GM19397 (cell line): ENCODE measurements around the gene TMEM63B.
"Not testable (repeated sequence)": the region's sequence is repeated elsewhere in the genome, so short reads cannot be mapped to it uniquely, and the experiment has no call there.

ENCODE experiments used
- ATAC-seq: cut with Tn5 transposase; IDR thresholded peaks from one replicate; pipeline ENCODE4 v1.9.1; 2021; ENCODE audit warnings: mild to moderate bottlenecking, moderate library complexity; ENCODE audit not compliant: unreplicated experiment

Gene TMEM63B

DNA sequence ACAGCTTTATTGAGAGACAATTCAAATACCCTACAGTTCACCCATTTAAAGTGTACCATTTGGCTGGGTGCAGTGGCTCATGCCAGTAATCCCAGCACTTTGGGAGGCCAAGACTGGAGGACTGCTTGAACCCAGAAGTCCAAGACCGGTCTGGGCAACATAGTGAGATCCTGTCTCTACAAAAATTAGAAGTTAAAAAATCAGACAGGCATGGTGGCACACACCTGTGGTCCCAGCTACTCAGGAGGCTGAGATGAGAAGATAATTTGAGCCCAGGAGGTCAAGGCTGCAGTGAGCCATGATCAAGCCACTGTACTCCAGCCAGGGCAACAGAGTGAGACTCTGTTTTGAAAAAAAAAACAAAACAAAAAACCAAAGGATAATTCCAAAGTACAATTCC is 40.2 kb downstream of the TMEM63B start:
- no peak for ATAC-seq

- no peak for ATAC-seq
Observed at GRCh38 chr6:44169154-44169553, 41.8 kb downstream of the TMEM63B start.

GRCh38 chr6:44169886-44170570 is 42.7 kb downstream of the TMEM63B start:
- ATAC-seq = no peak

DNA sequence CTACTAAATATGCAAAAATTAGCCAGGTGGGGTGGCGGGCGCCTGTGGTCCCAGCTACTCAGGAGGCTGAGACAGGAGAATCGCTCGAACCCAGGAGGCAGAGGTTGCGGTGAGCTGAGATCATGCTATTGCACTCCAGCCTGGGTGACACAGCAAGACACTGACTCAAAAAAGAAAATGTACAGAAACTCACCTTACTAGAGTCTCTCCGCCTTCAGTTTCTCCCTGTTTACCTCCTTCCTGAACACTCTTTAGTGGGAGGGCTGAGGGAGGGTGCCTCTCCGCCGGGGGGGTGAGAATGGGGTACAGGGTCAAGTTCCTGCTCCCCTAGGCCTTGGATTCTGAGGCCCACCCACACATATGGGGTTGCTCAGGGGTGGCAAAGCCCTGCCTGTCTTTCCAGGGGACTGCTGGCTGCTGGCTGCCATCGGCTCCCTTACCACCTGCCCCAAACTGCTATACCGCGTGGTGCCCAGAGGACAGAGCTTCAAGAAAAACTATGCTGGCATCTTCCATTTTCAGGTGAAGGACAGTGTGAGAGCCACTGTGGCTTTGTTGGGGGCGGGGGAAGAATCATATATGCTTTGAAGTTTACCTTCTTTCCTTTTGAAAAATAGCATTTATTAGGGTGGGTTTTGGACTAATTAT is 44.7 kb downstream of the TMEM63B start:
- ATAC-seq = no peak

DNA sequence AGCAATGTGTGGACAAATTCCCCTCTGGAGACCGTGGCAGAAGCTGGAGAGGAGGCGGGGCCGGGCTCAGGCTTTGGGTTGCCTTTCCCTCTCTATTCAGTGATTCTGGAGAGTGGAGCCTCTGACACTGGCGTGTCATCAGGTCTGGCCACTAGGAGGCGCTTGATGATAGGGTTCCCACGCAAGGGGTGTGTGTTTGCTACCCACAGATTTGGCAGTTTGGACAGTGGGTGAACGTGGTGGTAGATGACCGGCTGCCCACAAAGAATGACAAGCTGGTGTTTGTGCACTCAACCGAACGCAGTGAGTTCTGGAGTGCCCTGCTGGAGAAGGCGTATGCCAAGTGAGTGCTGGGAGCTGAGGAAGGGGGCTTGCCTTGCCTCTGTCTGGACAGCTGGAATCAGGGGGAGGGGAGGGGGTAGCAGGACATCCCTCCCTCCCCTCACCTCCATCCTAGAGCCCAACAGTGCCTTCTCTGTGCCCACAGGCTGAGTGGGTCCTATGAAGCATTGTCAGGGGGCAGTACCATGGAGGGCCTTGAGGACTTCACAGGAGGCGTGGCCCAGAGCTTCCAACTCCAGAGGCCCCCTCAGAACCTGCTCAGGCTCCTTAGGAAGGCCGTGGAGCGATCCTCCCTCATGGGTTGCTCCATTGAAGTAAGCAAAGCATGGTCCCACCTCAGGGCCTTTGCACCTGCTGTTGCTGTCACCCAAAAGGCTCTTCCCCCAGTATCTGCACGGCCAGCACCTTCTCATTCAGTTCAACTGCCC is 45.6 kb downstream of the TMEM63B start:
- peak; percentile 64 for ATAC-seq

- no peak for ATAC-seq
Observed at GRCh38 chr6:44176130-44176761, 48.9 kb downstream of the TMEM63B start.

- no peak for ATAC-seq
Observed at GRCh38 chr6:44176762-44177509, 49.6 kb downstream of the TMEM63B start.

DNA sequence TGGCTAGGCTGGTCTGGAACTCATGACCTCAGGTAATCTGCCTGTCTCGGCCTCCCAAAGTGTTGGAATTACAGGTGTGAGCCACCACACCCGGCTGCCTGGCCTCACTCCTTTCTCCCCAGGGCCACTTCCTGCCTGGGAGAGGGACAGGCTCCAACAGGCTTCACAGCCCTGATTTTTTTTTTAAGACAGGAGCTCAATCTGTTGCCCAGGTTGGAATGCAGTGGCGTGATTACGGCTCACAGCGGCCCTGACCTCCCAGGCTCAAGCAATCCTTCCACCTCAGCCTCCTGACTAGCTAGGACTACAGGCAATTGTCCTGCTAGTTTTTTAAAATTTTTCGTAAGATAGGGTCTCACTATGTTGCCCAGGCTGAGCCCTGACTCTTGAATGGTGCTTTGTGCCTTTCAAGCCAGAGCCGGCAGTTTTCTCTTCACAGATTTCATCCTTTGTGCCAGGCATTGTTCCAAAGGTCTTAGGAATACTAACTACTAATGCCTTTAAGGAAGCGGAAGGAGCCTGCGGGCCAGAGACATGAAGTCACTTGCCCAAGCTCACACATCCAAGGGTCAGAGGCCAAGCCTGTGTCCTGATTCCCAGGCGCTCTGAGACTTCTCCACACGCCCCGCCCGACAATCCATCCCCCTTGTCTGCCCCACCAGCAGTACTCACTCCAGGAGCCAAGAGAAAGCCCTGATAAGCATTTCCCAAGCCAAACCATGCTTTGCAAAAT is 50.5 kb downstream of the TMEM63B start:
- no peak for ATAC-seq

DNA sequence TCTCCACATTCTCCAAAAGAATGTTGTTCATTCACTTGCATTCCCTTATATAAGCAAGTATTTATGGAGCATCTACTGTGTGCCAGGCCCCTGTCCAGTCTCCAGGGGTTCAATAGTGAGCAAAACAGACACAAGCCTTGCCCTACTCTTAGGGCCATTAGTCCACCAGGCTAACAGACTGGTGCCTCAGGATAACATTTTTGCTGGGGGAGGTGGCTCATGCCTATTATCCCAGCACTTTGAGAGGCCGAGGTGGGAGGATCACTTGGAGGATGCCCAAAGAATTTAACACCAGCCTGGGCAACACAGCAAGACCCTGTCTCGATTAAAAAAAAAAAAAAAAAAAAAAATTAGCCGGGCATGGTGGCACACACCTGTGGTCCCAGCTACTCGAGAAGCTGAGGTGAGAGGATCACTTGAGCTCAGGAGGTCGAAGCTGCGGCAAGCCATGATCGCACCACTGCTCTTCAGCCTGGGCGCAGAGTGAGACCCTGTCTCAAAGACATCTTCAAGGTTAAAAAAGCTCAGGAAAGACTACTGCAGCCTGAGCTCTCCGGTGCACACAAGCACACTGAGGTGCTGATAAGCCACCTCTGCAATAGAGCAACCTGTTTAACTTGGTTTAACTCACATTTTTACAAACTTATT is 51.2 kb downstream of the TMEM63B start:
- ATAC-seq = no peak

GRCh38 chr6:44179072-44179536 is 51.8 kb downstream of the TMEM63B start:
- no peak for ATAC-seq

DNA sequence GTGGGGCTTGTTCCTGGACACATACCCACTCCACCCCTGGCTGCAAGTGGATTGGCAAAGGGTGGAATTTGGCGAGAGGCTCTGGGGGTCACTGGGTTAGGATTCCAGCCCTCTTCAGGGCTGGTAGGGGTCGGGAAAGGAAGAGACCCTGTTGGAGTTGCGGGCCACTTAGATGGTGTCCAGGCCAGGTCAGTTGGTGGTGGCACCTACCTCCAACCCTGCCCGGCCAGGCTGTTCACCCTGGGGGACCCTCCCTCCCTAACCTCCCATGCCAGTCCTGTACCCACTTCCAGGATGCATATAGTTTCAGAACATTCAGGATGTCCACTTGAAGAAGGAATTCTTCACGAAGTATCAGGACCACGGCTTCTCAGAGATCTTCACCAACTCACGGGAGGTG is 52.3 kb downstream of the TMEM63B start:
- ATAC-seq = no peak

DNA sequence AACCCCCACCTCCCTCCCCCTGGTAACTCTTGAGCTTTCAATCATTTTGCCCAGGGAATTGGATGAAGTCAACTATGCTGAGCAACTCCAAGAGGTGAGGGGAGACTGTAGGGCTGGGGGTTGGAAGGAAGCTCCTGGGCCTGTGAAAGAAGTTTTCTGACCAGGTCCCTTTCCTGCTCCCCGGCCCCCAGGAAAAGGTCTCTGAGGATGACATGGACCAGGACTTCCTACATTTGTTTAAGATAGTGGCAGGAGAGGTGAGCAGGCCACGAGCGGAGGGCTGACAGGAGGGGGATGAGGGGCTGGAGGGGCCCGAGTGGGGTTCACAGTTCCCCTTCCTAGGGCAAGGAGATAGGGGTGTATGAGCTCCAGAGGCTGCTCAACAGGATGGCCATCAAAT is 53.1 kb downstream of the TMEM63B start:
- ATAC-seq = no peak

- ATAC-seq = no peak
Observed at GRCh38 chr6:44180886-44181285, 53.5 kb downstream of the TMEM63B start.

- not testable (repeated sequence) for ATAC-seq
Observed at GRCh38 chr6:44181784-44182183, 54.4 kb downstream of the TMEM63B start.

- no peak for ATAC-seq
Observed at GRCh38 chr6:44182911-44183390, 55.6 kb downstream of the TMEM63B start.

DNA sequence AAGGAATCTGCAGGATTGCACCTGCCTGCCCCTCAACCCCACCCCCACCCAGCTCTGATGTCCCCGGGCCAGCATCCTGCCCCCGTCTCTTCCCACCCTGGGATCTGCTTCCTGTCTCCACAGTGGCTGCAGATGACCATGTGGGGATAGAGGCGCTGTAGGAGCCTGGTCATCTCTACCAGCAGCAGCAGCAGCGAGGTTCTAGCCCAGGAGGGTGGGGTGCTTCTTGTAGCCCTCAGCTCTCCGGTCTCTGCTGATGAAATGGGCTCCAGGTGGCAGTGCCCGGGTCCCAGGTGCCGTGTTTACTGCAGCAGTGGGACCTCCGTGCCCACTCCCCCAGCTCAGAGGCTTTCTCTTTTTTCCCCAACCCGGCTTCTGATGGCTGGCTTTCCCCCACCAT is 56.4 kb downstream of the TMEM63B start:
- ATAC-seq = no peak

DNA sequence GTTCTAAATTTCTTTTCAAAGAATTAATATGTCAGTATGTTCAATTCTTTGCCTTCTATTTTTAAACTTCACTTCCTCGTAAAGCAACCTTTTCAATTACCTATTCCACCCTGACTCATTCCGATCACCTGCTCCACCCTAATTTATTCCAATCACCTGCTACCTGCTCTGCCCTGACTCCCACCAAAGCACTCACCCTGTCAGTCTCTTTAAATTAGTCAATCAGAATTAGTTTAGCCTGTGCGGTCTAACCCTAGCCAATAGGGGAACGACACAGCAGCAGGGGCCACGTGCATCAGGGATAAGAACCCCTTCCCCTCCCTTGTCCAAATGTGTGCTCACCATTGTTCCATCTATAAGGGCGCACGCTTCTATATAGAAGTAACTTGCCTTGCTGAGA is 58.0 kb downstream of the TMEM63B start:
- ATAC-seq = not testable (repeated sequence)

DNA sequence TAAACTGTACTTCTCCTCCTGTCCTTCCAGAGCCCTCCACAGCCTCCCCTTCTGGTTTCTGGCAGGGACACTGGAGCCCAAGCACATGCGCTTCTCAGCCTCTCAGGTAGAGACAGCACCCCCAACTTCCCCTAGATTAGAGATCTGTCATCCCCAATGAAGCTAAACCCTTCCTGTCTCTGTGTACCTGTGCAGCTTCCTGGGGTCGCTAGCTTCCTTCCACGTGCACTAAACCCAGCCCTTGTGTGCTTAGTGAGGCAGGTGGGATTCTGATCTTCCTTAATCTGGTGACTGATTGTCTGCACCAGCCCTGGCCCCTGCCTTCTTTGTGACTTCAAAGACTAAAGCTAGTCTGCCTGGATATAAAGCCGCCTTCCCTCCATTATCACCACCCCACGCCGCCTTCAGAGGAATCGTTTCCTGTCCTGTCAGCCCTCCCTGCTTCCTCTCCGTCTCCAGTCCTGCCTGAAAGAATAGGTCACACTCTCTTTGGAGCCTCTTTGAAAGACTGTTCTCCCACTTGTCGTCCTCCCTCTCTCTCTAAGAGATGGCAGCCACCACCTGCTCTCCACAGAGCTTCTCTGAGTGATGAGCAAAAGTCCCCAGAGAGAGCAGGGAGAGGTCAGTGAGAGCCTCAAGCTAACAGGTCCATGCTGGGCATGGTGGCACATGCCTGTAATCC is 58.7 kb downstream of the TMEM63B start:
- no peak for ATAC-seq

- ATAC-seq = no peak
Observed at GRCh38 chr6:44186635-44187025, 59.3 kb downstream of the TMEM63B start.
